Lung (tissue), 12 donors: ENCODE data around the gene PRAC1. TPM values are rescaled to one million over a fixed set of nuclear protein-coding genes. Genes with fewer than 3 reads are reported as not detected.

Experiments used
- ATAC-seq: fragments of 200-7000 bp; cut with Tn5 transposase; one replicate; pipeline ENCODE4 v1.9.1; 2020; ENCODE audit warnings: moderate number of reproducible peaks; ENCODE audit not compliant: insufficient read depth, low FRiP score
- DNase-seq, 3 donors: peaks; one replicate each; pipeline ENCODE4 v3.0.0-alpha.2; 2013 to 2017
- H3K27ac ChIP-seq, 2 donors: one replicate each; pipeline ENCODE4 v1.5.1; 2013; ENCODE audit warnings: mild to moderate bottlenecking in 2 of 2, moderate library complexity in 2 of 2, control low read depth in 1 of 2, inconsistent platforms in 1 of 2, low read depth in 1 of 2, low read length in 1 of 2
- H3K27me3 ChIP-seq, 3 donors: one replicate each; pipeline ENCODE4 v1.5.1; 2013; ENCODE audit warnings: low read length in 2 of 3; ENCODE audit not compliant: control insufficient read depth in 3 of 3, insufficient read depth in 3 of 3
- H3K36me3 ChIP-seq, 4 donors: one replicate each; pipeline ENCODE4 v1.5.1; 2013; ENCODE audit warnings: low read length in 4 of 4, mild to moderate bottlenecking in 1 of 4, moderate library complexity in 1 of 4; ENCODE audit not compliant: control insufficient read depth in 4 of 4, insufficient read depth in 4 of 4
- H3K4me1 ChIP-seq, 5 donors: one replicate each; pipeline ENCODE4 v1.5.1; 2013; ENCODE audit warnings: low read length in 5 of 5, mild to moderate bottlenecking in 2 of 5, moderate library complexity in 1 of 5; ENCODE audit not compliant: control insufficient read depth in 5 of 5, insufficient read depth in 5 of 5
- H3K4me3 ChIP-seq: one replicate; pipeline ENCODE4 v1.5.1; 2013; ENCODE audit warnings: mild to moderate bottlenecking, control low read depth, moderate library complexity
- H3K9ac ChIP-seq, 2 donors: one replicate each; pipeline ENCODE4 v1.5.1; 2013; ENCODE audit warnings: low read length in 2 of 2, control low read depth in 1 of 2; ENCODE audit not compliant: insufficient read depth in 1 of 2
- H3K9me3 ChIP-seq, 4 donors: one replicate each; pipeline ENCODE4 v1.5.1; 2013; ENCODE audit warnings: low read length in 3 of 4, mild to moderate bottlenecking in 1 of 4, moderate library complexity in 1 of 4; ENCODE audit not compliant: control insufficient read depth in 4 of 4, insufficient read depth in 3 of 4
- whole genome bisulfite sequencing, 2 donors: extraction: QIAGEN DNeasy Blood & Tissue Kit; methylation state at CpG; one replicate each; pipeline ENCODE4 v1.1.7; 2013; 5-methylcytosine and 5-hydroxymethylcytosine counted together
- polyA plus RNA-seq, 2 donors: library from polyadenylated mRNA; stranded (reverse); fragments of 200-250 nt; gene quantifications; one replicate each; pipeline ENCODE4 v1.2.1, GENCODE V29; 2013
- total RNA-seq, 2 donors: library from RNA; depleted of rRNA in 1 of 2; stranded (reverse); fragments of >200 nt in 1 of 2; gene quantifications; one replicate each; pipeline ENCODE4 v1.2.1, GENCODE V29; 2014 to 2021
- TF ChIP-seq, protein P1 (sequence below): IDR thresholded peaks from 2 replicates; pipeline ENCODE4 v1.5.1; 2012; ENCODE audit warnings: mild to moderate bottlenecking; ENCODE audit errors: control extremely low read depth, extremely low read depth
- donor health status: control.
- donor health status: control.
- donor health status: Bipolar disorder and iron deficiency.
- donor health status: healthy.
- donor health status: DM: yes; HTN: yes; CAD: no.

Gene PRAC1
- total and polyA plus RNA-seq, 4 donors = not detected

GRCh38 chr17:48690655-48691054, 31.7 kb downstream of the PRAC1 start:
- peaks cover 0 to 10% (median 2%) of the 10 kb centered on the region in 4 donors for H3K9me3 ChIP-seq
- no peak overlapping the region for H3K27ac ChIP-seq
- H3K4me3 ChIP-seq = no peak overlapping the region
- no peak overlapping the region for H3K9ac ChIP-seq
- TF ChIP-seq, protein P1, sequence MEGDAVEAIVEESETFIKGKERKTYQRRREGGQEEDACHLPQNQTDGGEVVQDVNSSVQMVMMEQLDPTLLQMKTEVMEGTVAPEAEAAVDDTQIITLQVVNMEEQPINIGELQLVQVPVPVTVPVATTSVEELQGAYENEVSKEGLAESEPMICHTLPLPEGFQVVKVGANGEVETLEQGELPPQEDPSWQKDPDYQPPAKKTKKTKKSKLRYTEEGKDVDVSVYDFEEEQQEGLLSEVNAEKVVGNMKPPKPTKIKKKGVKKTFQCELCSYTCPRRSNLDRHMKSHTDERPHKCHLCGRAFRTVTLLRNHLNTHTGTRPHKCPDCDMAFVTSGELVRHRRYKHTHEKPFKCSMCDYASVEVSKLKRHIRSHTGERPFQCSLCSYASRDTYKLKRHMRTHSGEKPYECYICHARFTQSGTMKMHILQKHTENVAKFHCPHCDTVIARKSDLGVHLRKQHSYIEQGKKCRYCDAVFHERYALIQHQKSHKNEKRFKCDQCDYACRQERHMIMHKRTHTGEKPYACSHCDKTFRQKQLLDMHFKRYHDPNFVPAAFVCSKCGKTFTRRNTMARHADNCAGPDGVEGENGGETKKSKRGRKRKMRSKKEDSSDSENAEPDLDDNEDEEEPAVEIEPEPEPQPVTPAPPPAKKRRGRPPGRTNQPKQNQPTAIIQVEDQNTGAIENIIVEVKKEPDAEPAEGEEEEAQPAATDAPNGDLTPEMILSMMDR = no peak
- ATAC-seq = no peak
- H3K4me1 ChIP-seq = no peaks in the 10 kb centered on the region
- WGBS, 2 donors = 77 to 81% methylated on average over 5 of the region's 5 CpGs
- peaks cover 0 to 34% (median 13%) of the 10 kb centered on the region in 3 donors for H3K27me3 ChIP-seq
- no peak for DNase-seq
- H3K36me3 ChIP-seq = no peaks in the 10 kb centered on the region

- 85 to 89% methylated on average over 1 of the region's 1 CpG for WGBS, 2 donors
- no peak for ATAC-seq
- H3K9ac ChIP-seq = no peak overlapping the region
- H3K4me3 ChIP-seq = no peak overlapping the region
- no peak for DNase-seq
- peaks cover 0 to 4% (median 0%) of the 10 kb centered on the region in 5 donors for H3K4me1 ChIP-seq
- peaks cover 2 to 50% (median 30%) of the 10 kb centered on the region in 3 donors for H3K27me3 ChIP-seq
- TF ChIP-seq, protein P1 = no peak
- no peaks in the 10 kb centered on the region for H3K9me3 ChIP-seq
- H3K36me3 ChIP-seq = no peaks in the 10 kb centered on the region
- H3K27ac ChIP-seq = no peak overlapping the region
Observed at GRCh38 chr17:48681609-48682008, 40.7 kb downstream of the PRAC1 start.

GRCh38 chr17:48679385-48680096, 42.8 kb downstream of the PRAC1 start:
- H3K4me1 ChIP-seq = peaks cover 0 to 4% (median 0%) of the 10 kb centered on the region in 5 donors
- no peaks in the 10 kb centered on the region for H3K9me3 ChIP-seq
- H3K27me3 ChIP-seq = peaks cover 2 to 64% (median 41%) of the 10 kb centered on the region in 3 donors
- DNase-seq (no peak), ATAC-seq (no peak)
- TF ChIP-seq, protein P1 = no peak
- H3K4me3 ChIP-seq = no peak overlapping the region
- WGBS, 2 donors = 83% methylated on average over 5 of the region's 5 CpGs
- no peak overlapping the region for H3K27ac ChIP-seq
- no peak overlapping the region for H3K9ac ChIP-seq
- H3K36me3 ChIP-seq = no peaks in the 10 kb centered on the region
